GM18505 (cell line): Measurements from ENCODE around the gene SLC22A4.

Source experiments
- ATAC-seq: cut with Tn5 transposase; IDR thresholded peaks from one replicate; pipeline ENCODE4 v1.9.1; 2021; ENCODE audit not compliant: unreplicated experiment
- POLR2A ChIP-seq: IDR thresholded peaks from 4 replicates; pipeline ENCODE4 v1.6.1; 2011; ENCODE audit warnings: borderline replicate concordance; ENCODE audit not compliant: insufficient read depth, insufficient read length; ENCODE audit errors: extremely low read depth

Gene SLC22A4

DNA sequence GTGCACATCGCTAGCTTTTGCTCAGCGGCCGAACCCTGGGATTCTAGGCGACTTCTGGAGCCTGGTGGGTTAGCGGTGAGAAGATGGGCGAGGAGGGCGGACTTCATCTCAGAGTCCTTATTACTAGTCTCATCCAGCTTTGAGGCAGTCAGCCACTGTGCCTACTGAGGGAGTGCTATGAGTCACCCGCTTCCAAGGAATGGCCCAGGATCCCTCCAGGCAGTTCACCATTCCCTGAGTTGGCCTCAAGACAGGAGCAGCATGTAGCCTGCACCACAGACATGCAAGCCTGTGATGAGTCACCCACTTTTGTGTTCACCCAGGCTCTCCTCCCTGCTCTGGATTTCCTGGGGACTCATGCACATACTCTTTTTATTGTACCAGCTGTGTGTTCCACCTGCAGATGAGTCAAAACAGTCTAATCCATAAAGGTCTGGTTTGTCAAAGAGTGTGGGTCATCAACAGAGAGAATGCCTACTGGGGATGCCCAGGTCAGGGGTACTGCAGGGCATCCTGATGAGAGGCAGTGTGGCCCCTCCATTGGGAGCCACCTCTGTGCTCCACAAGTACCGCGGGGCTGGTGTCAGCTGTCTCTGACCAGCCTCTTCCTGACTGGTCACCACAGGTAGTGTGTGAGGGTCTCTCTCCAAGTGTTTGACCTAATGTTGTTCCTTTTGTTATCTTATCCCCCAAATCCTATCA is 95.5 kb downstream of the SLC22A4 start:
- no peak for ATAC-seq
- no peak for TF ChIP-seq POLR2A

DNA sequence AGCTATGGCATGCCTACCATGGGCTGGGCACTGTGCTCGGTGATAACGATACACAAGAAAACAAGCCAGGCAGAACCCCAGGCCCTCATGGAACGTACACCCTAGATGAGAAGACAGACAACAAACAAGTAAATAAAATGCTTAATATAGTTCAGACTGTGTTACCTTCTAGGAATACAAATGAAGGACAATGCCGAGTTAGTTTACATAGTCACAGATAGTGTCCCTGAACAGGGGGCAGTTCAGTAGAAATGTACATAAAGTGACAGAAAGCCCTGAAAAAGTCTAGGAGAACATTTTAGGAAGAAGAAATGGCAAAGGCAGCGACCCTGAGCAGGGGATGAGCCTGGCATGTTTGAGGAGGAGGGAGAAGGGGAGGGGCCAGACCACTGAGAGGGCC is 97.1 kb downstream of the SLC22A4 start:
- TF ChIP-seq POLR2A, result no peak
- no peak for ATAC-seq

- TF ChIP-seq POLR2A, result no peak
- ATAC-seq, result no peak
These were observed 97.7 kb downstream of the SLC22A4 start for GRCh38 chr5:132391870-132392269.

- ATAC-seq, result no peak
- TF ChIP-seq POLR2A, result no peak
These were observed 98.2 kb downstream of the SLC22A4 start for GRCh38 chr5:132392411-132392810.

DNA sequence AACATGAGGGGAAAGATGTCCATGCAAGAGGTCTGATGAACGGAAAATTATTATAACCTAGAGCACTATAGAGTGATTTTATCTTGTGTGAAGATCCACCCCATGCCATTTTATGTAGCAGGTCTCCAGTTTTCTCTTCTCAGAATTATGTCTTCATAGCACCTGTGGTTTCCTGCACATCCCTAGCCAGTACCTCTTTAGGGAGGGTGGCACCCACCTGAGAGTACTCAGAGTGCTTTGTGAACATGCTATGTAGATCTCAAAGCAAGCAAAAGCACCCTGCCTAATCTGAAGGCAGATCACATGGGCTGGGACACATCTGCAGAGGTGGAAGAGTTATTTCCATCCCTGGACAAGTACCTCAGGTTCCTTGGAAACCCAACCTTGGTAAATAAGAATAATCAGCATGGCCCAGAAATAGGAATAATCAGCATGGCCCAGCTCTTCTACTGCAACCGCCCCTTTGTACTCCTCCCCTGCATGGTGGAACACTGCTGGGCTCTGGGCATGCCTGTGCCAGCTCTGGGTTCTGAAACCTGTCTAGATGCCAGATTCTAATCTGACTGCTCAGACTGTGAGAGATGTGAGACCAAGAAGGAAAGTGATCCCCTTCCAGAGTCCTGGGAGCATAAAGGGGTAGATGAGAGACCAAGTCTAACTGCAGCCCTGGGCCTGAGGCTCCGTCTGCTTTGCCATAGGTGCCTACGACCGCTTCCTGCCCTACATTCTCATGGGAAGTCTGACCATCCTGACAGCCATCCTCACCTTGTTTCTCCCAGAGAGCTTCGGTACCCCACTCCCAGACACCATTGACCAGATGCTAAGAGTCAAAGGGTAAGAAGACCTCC is 99.0 kb downstream of the SLC22A4 start:
- ATAC-seq, result no peak
- TF ChIP-seq POLR2A, result no peak
